Measurements from ENCODE around the gene SLC43A2. TPM values are rescaled to one million over a fixed set of nuclear protein-coding genes. Genes with fewer than 3 reads are reported as not detected.
"Not testable (repeated sequence)": the region's sequence is repeated elsewhere in the genome, so short reads cannot be mapped to it uniquely, and the experiment has no call there.

SLC43A2 gene
- total RNA-seq, 1 donor from 2014 or later = 0.32 TPM

GRCh38 chr17:1548032-1548431, 80.6 kb downstream of the SLC43A2 start:
- intact Hi-C loops (cut with micrococcal nuclease) = no loop called here

GRCh38 chr17:1546292-1546922, 82.2 kb downstream of the SLC43A2 start:
- intact Hi-C loops (cut with micrococcal nuclease) = no loop called here

- intact Hi-C loops (cut with micrococcal nuclease) = no loop called here
These were observed 83.0 kb downstream of the SLC43A2 start for GRCh38 chr17:1545618-1546017.

- intact Hi-C loops (cut with micrococcal nuclease) = no loop called here
These were observed 86.3 kb downstream of the SLC43A2 start for GRCh38 chr17:1542316-1542715.

GRCh38 chr17:1541367-1541904, 87.2 kb downstream of the SLC43A2 start:
- intact Hi-C loops (cut with micrococcal nuclease) = no loop called here

GRCh38 chr17:1539811-1540210, 88.8 kb downstream of the SLC43A2 start:
- intact Hi-C loops (cut with micrococcal nuclease) = no loop called here

GRCh38 chr17:1535737-1536136, 92.9 kb downstream of the SLC43A2 start:
- intact Hi-C loops (cut with micrococcal nuclease) = no loop called here

- intact Hi-C loops (cut with micrococcal nuclease) = loop anchor here (1.0 kb wide), 1 partner anchor 168 kb away; no protein-coding TSS in a partner anchor
These were observed 94.8 kb downstream of the SLC43A2 start for GRCh38 chr17:1533661-1534325.

GRCh38 chr17:1532836-1533602, 95.6 kb downstream of the SLC43A2 start:
- intact Hi-C loops (cut with micrococcal nuclease) = loop anchor here (1.0 kb wide), 1 partner anchor 168 kb away; no protein-coding TSS in a partner anchor

- intact Hi-C loops (cut with micrococcal nuclease) = no loop called here
These were observed 98.8 kb downstream of the SLC43A2 start for GRCh38 chr17:1529863-1530262.

- intact Hi-C loops (cut with micrococcal nuclease) = not testable (repeated sequence)
These were observed 101.8 kb downstream of the SLC43A2 start for GRCh38 chr17:1526876-1527275.

GRCh38 chr17:1522626-1523025, 106.0 kb downstream of the SLC43A2 start:
- intact Hi-C loops (cut with micrococcal nuclease) = no loop called here

- intact Hi-C loops (cut with micrococcal nuclease) = no loop called here
These were observed 107.5 kb downstream of the SLC43A2 start for GRCh38 chr17:1521086-1521640.

GRCh38 chr17:1519678-1520077, 109.0 kb downstream of the SLC43A2 start:
- intact Hi-C loops (cut with micrococcal nuclease) = no loop called here

Other genes starting within 250 kb of the SLC43A2 start
- gene YWHAE, start 228.6 kb downstream of the SLC43A2 start, total RNA-seq = 322 and 335 TPM in 2 replicates
- 20.7 and 21.8 TPM in 2 replicates for gene CRK, start 172.6 kb downstream of the SLC43A2 start, total RNA-seq
- 43.3 and 44.1 TPM in 2 replicates for gene MYO1C, start 136.1 kb downstream of the SLC43A2 start, total RNA-seq
- gene INPP5K, start 112.2 kb downstream of the SLC43A2 start, total RNA-seq = 47.4 and 53.8 TPM in 2 replicates
- 64.2 and 64.8 TPM in 2 replicates for gene PITPNA, start 66.0 kb downstream of the SLC43A2 start, total RNA-seq
- 11.1 and 11.4 TPM in 2 replicates for gene SCARF1, start 16.9 kb upstream of the SLC43A2 start, total RNA-seq
- 7.5 and 7.7 TPM in 2 replicates for gene RILP, start 21.0 kb upstream of the SLC43A2 start, total RNA-seq
- gene PRPF8, start 56.0 kb upstream of the SLC43A2 start, total RNA-seq = 375 and 386 TPM in 2 replicates
- gene TLCD2, start 81.5 kb upstream of the SLC43A2 start, total RNA-seq = 0.17 and 0.20 TPM in 2 replicates
- 58.4 and 59.3 TPM in 2 replicates for gene WDR81, start 95.9 kb upstream of the SLC43A2 start, total RNA-seq
- 0.91 and 0.93 TPM in 2 replicates for gene SERPINF2, start 114.0 kb upstream of the SLC43A2 start, total RNA-seq
- 0.90 TPM in 1 of 2 replicates, not detected in the other for gene SERPINF1, start 133.2 kb upstream of the SLC43A2 start, total RNA-seq
- 39.8 and 40.9 TPM in 2 replicates for gene SMYD4, start 201.1 kb upstream of the SLC43A2 start, total RNA-seq
- gene RPA1, start 201.2 kb upstream of the SLC43A2 start, total RNA-seq = 260 and 281 TPM in 2 replicates